COLO668 (cell line): Measurements from ENCODE around the gene RYR2.
"Not testable (repeated sequence)": the region's sequence is repeated elsewhere in the genome, so short reads cannot be mapped to it uniquely, and the experiment has no call there.

Source experiments
- DNase-seq: peaks from one replicate; lab custom pipeline; 2025; ENCODE audit not compliant: unreplicated experiment; lab: John Stamatoyannopoulos, UW

The RYR2 gene

GRCh38 chr1:237320890-237321289 lies 278.9 kb downstream of the RYR2 start:
- DNase-seq = no peak

- no peak for DNase-seq
These were observed 282.2 kb downstream of the RYR2 start for GRCh38 chr1:237324226-237324625.

GRCh38 chr1:237327061-237327460 lies 285.1 kb downstream of the RYR2 start:
- no peak for DNase-seq

- no peak for DNase-seq
These were observed 298.9 kb downstream of the RYR2 start for GRCh38 chr1:237340892-237341291.

- DNase-seq = no peak
These were observed 299.4 kb downstream of the RYR2 start for GRCh38 chr1:237341391-237341790.

- no peak for DNase-seq
These were observed 300.7 kb downstream of the RYR2 start for GRCh38 chr1:237342730-237343129.

GRCh38 chr1:237352747-237353146 lies 310.8 kb downstream of the RYR2 start:
- no peak for DNase-seq

GRCh38 chr1:237353918-237354317 lies 311.9 kb downstream of the RYR2 start:
- no peak for DNase-seq

GRCh38 chr1:237355022-237355421 lies 313.0 kb downstream of the RYR2 start:
- no peak for DNase-seq

- DNase-seq = no peak
These were observed 316.6 kb downstream of the RYR2 start for GRCh38 chr1:237358555-237358954.

GRCh38 chr1:237367758-237368157 lies 325.8 kb downstream of the RYR2 start:
- no peak for DNase-seq

GRCh38 chr1:237371477-237371876 lies 329.5 kb downstream of the RYR2 start:
- DNase-seq = not testable (repeated sequence)

GRCh38 chr1:237383791-237384190 lies 341.8 kb downstream of the RYR2 start:
- DNase-seq = no peak

- DNase-seq = no peak
These were observed 342.2 kb downstream of the RYR2 start for GRCh38 chr1:237384213-237384612.

GRCh38 chr1:237386362-237387143 lies 344.6 kb downstream of the RYR2 start:
- no peak for DNase-seq

- no peak for DNase-seq
These were observed 345.1 kb downstream of the RYR2 start for GRCh38 chr1:237387144-237387505.

- no peak for DNase-seq
These were observed 348.8 kb downstream of the RYR2 start for GRCh38 chr1:237390823-237391222.

- DNase-seq = no peak
These were observed 351.6 kb downstream of the RYR2 start for GRCh38 chr1:237393632-237394031.

- DNase-seq = no peak
These were observed 352.3 kb downstream of the RYR2 start for GRCh38 chr1:237394281-237394680.

- no peak for DNase-seq
These were observed 354.4 kb downstream of the RYR2 start for GRCh38 chr1:237396426-237396825.

- DNase-seq = no peak
These were observed 356.8 kb downstream of the RYR2 start for GRCh38 chr1:237398751-237399150.

- DNase-seq = no peak
These were observed 363.9 kb downstream of the RYR2 start for GRCh38 chr1:237405912-237406311.

- no peak for DNase-seq
These were observed 369.6 kb downstream of the RYR2 start for GRCh38 chr1:237411621-237412020.
